Measurements from ENCODE around the gene ATP2A2.

GRCh38 chr12:110270125-110270962 is 10.7 kb upstream of the ATP2A2 start:
- TF ChIP-seq EZH2 (IDR thresholded peaks at IDR 0.05; ENCODE audit: borderline replicate concordance, low read length): no peak
- TF ChIP-seq, protein P1, sequence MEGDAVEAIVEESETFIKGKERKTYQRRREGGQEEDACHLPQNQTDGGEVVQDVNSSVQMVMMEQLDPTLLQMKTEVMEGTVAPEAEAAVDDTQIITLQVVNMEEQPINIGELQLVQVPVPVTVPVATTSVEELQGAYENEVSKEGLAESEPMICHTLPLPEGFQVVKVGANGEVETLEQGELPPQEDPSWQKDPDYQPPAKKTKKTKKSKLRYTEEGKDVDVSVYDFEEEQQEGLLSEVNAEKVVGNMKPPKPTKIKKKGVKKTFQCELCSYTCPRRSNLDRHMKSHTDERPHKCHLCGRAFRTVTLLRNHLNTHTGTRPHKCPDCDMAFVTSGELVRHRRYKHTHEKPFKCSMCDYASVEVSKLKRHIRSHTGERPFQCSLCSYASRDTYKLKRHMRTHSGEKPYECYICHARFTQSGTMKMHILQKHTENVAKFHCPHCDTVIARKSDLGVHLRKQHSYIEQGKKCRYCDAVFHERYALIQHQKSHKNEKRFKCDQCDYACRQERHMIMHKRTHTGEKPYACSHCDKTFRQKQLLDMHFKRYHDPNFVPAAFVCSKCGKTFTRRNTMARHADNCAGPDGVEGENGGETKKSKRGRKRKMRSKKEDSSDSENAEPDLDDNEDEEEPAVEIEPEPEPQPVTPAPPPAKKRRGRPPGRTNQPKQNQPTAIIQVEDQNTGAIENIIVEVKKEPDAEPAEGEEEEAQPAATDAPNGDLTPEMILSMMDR (conservative IDR thresholded peaks at IDR 0.05 in 1 of 2, IDR thresholded peaks at IDR 0.05 in 1 of 2; ENCODE audit: extremely low read depth in 1 of 2, insufficient read depth in 1 of 2, low read depth in 1 of 2, low read length in 2 of 2): no peak

Measured in mammary epithelial cell (primary cell).